Glutamatergic neuron (in vitro differentiated cells): ENCODE data around the gene MMP12. TPM values are rescaled to one million over a fixed set of nuclear protein-coding genes. Genes with fewer than 3 reads are reported as not detected.

Experiments used
- DNase-seq: peaks from one replicate; pipeline ENCODE4 v3.0.0; 2022
- H3K27ac Mint-ChIP-seq: one replicate; pipeline ENCODE4 v1.8.0; 2020; ENCODE audit warnings: mild to moderate bottlenecking, mixed read lengths, inconsistent platforms; ENCODE audit not compliant: unreplicated experiment
- H3K27me3 Mint-ChIP-seq: one replicate; pipeline ENCODE4 v1.8.0; 2020; ENCODE audit warnings: mild to moderate bottlenecking, moderate library complexity, mixed read lengths, inconsistent platforms; ENCODE audit not compliant: unreplicated experiment
- H3K36me3 Mint-ChIP-seq: one replicate; pipeline ENCODE4 v1.8.0; 2020; ENCODE audit warnings: mild to moderate bottlenecking, mixed read lengths, inconsistent platforms; ENCODE audit not compliant: unreplicated experiment
- H3K4me1 Mint-ChIP-seq: one replicate; pipeline ENCODE4 v1.8.0; 2020; ENCODE audit warnings: mild to moderate bottlenecking, low read depth, mixed read lengths, inconsistent platforms; ENCODE audit not compliant: unreplicated experiment
- H3K4me3 Mint-ChIP-seq: one replicate; pipeline ENCODE4 v1.8.0; 2020; ENCODE audit warnings: mild to moderate bottlenecking, mixed read lengths, inconsistent platforms; ENCODE audit not compliant: unreplicated experiment
- H3K9me3 Mint-ChIP-seq: one replicate; pipeline ENCODE4 v1.8.0; 2020; ENCODE audit warnings: mild to moderate bottlenecking, moderate library complexity, mixed read lengths, inconsistent platforms; ENCODE audit not compliant: unreplicated experiment
- total RNA-seq: library from RNA; stranded (reverse); fragmentation: NEBNext Ultra II Directional; extraction: Animal tissue kit (Norgen Biotek cat#: 25700); gene quantifications from one replicate; pipeline ENCODE4 v1.2.1, GENCODE V29; 2021; ENCODE audit not compliant: unreplicated experiment
- TF ChIP-seq, protein P1 (sequence below): fragments of 200-600 bp; sonication (generic); IDR thresholded peaks from one replicate; pipeline ENCODE4 v1.5.0; 2021; ENCODE audit not compliant: partially characterized antibody, unreplicated experiment

The MMP12 gene
- total RNA-seq, 1 donor from 2014 or later: not detected

DNA sequence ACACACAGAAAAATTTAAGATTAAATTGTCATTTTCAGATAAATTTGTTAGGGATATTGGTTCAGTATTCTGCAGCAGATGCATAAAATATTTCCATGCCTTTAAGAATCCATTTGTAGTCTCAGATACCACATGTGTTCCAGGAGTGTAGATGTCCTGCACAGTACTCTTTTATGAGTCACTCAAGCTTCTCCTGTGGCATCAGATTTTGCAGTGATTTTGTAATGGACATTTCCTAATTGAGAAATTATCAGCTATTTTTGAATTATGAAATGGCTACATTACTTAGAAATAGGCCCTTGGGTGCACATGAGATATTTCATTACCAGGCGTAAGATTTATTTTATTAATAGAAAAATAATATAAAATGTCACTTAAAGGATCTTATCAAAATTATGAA lies 50.2 kb downstream of the MMP12 start:
- Mint-ChIP-seq H3K9me3 (peaks cover 2% of the 10 kb centered on the region), H3K27me3 (no peaks in the 10 kb centered on the region), H3K4me3 (no peak overlapping the region), H3K27ac (no peak overlapping the region), H3K36me3 (no peaks in the 10 kb centered on the region), H3K4me1 (no peaks in the 10 kb centered on the region)
- no peak for DNase-seq
- TF ChIP-seq, protein P1, sequence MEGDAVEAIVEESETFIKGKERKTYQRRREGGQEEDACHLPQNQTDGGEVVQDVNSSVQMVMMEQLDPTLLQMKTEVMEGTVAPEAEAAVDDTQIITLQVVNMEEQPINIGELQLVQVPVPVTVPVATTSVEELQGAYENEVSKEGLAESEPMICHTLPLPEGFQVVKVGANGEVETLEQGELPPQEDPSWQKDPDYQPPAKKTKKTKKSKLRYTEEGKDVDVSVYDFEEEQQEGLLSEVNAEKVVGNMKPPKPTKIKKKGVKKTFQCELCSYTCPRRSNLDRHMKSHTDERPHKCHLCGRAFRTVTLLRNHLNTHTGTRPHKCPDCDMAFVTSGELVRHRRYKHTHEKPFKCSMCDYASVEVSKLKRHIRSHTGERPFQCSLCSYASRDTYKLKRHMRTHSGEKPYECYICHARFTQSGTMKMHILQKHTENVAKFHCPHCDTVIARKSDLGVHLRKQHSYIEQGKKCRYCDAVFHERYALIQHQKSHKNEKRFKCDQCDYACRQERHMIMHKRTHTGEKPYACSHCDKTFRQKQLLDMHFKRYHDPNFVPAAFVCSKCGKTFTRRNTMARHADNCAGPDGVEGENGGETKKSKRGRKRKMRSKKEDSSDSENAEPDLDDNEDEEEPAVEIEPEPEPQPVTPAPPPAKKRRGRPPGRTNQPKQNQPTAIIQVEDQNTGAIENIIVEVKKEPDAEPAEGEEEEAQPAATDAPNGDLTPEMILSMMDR: no peak

DNA sequence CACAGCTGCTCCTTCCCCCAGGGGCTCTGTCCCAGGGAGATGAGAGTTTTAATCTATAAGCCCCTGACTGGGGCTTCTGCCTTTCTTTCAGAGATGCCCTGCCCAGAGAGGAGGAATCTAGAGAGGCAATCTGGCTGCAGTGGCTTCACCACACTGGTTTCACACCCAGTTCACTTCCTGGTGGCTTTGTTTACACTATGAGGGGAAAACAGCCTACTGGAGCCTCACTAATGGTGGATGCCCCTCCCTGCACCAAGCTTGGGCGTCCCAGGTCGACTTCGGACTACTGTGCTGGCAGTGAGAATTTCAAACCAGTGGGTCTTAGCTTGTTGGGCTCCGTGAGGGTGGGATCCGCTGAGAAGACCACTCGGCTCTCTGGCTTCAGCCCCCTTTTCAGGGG lies 55.3 kb downstream of the MMP12 start:
- DNase-seq: no peak
- H3K36me3 Mint-ChIP-seq: peaks cover 4% of the 10 kb centered on the region
- H3K4me3 Mint-ChIP-seq: no peak overlapping the region
- H3K4me1 Mint-ChIP-seq: no peaks in the 10 kb centered on the region
- TF ChIP-seq, protein P1: no peak
- H3K27ac Mint-ChIP-seq: no peak overlapping the region
- no peaks in the 10 kb centered on the region for H3K27me3 Mint-ChIP-seq
- peaks cover 8% of the 10 kb centered on the region for H3K9me3 Mint-ChIP-seq

DNA sequence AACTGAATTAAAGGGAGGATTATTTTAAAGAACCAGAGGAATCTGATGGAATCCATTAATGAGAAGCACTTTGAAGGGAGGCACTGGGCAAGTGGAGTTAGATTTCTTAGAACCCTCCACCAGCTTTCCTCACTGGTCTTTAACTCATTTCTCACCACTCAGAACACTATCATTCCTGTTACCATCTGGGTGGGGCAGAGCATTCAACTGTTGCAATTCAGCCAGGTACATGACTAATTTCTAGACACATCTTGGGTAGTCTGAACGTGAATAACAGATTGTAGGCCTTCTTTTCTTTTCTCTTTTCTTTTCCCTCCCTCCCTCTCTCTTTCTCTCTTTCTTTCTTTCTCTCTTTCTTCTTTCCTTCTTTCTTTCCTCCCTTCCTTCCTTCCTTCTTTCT lies 61.3 kb downstream of the MMP12 start:
- Mint-ChIP-seq H3K4me3 (no peak overlapping the region), H3K36me3 (peaks cover 4% of the 10 kb centered on the region), H3K27ac (no peak overlapping the region)

More for the DNA sequence above, 61.3 kb downstream of the MMP12 start:
- Mint-ChIP-seq H3K9me3 (peaks cover 6% of the 10 kb centered on the region), H3K27me3 (no peaks in the 10 kb centered on the region), H3K4me1 (no peaks in the 10 kb centered on the region)
- DNase-seq: no peak
- TF ChIP-seq, protein P1: no peak

Other genes with a start within 250 kb of the MMP12 start
- gene MMP20, start 249.7 kb downstream of the MMP12 start, total RNA-seq: not detected
- not detected for gene MMP27, start 169.2 kb downstream of the MMP12 start, total RNA-seq
- gene MMP8, start 150.0 kb downstream of the MMP12 start, total RNA-seq: not detected
- gene MMP10, start 94.4 kb downstream of the MMP12 start, total RNA-seq: not detected
- gene MMP1, start 76.8 kb downstream of the MMP12 start, total RNA-seq: not detected
- gene MMP3, start 31.4 kb downstream of the MMP12 start, total RNA-seq: not detected
- gene MMP13, start 80.8 kb upstream of the MMP12 start, total RNA-seq: not detected
- gene DCUN1D5, start 217.2 kb upstream of the MMP12 start, total RNA-seq: 51.8 TPM
- gene DYNC2H1, start 234.4 kb upstream of the MMP12 start, total RNA-seq: 9.7 TPM